Ovary (tissue), 9 donors: ENCODE measurements around the gene DRD3. TPM values are rescaled to one million over a fixed set of nuclear protein-coding genes. Genes with fewer than 3 reads are reported as not detected.

Source experiments
- DNase-seq, 5 donors: peaks; one replicate each; pipeline ENCODE4 v3.0.0-alpha.2; 2019 to 2020
- H3K27ac ChIP-seq, 2 donors: fragments of 200-600 bp; one replicate each; pipeline versions ENCODE4 v1.5.1 to v1.8.0; 2019 to 2022
- H3K27me3 ChIP-seq: fragments of 200-600 bp; one replicate; pipeline ENCODE4 v1.8.0; 2022
- H3K36me3 ChIP-seq: fragments of 200-600 bp; sonication (generic); one replicate; pipeline ENCODE4 v1.5.1; 2019
- H3K4me1 ChIP-seq: one replicate; pipeline ENCODE4 v1.8.1; 2013; ENCODE audit warnings: mild to moderate bottlenecking, moderate library complexity; ENCODE audit not compliant: insufficient read depth
- H3K4me3 ChIP-seq: fragments of 200-600 bp; sonication (generic); one replicate; pipeline ENCODE4 v1.5.1; 2017
- H3K9me3 ChIP-seq, 2 donors: fragments of 200-600 bp in 1 of 2; sonication (generic) in 1 of 2; one replicate each; pipeline versions ENCODE4 v1.5.1 to v1.8.1; 2013 to 2019; ENCODE audit warnings: mild to moderate bottlenecking in 1 of 2, moderate library complexity in 1 of 2
- EP300 ChIP-seq: sonication (generic); formaldehyde crosslinking; IDR thresholded peaks from one replicate; pipeline ENCODE4 v1.6.1; 2017; ENCODE audit warnings: antibody characterized with exemption
- POLR2A ChIP-seq: fragments of 450-650 bp; IDR thresholded peaks from one replicate; pipeline ENCODE4 v1.6.1; 2017; ENCODE audit warnings: antibody characterized with exemption, mild to moderate bottlenecking, moderate library complexity
- WGBS, 3 donors: extraction: QIAGEN DNeasy Blood & Tissue Kit in 1 of 3; methylation state at CpG; one replicate each; pipeline versions ENCODE4 v1.1.5 to v1.1.7; 2013 to 2017; 5-methylcytosine and 5-hydroxymethylcytosine counted together
- intact Hi-C, 4 donors: fragments of 100-400 bp; cut with DNase I; formaldehyde crosslinking; loops; one replicate each; pipeline versions ENCODE4 v1.11.0 to v1.15.1; 2022 to 2023
- polyA plus RNA-seq, 2 donors: library from polyadenylated mRNA; stranded (reverse); fragments of 200-250 nt in 1 of 2; fragments of 350-450 nt in 1 of 2; fragmentation: Illumina TruSeq in 1 of 2; extraction: RNeasy Lipid Tissue Mini Kit (QIAGEN cat#74804) in 1 of 2; gene quantifications; one replicate each; pipeline ENCODE4 v1.2.3, GENCODE V29; 2013 to 2014
- total RNA-seq, 7 donors: library from RNA; depleted of rRNA in 2 of 7; stranded (reverse); fragments of >200 nt in 2 of 7; fragmentation: NEBNext Ultra II Directional in 3 of 7; extraction: Animal tissue kit (Norgen Biotek cat#: 25700) in 3 of 7; gene quantifications; one replicate each; pipeline versions ENCODE4 v1.1.0 to v1.2.4, GENCODE V29; 2016 to 2023
- TF ChIP-seq, protein P1 (sequence below), 3 donors: fragments of 450-650 bp in 2 of 3; fragments of 200-600 bp in 1 of 3; IDR thresholded peaks; one replicate each; pipeline versions ENCODE4 v1.5.1 to v1.8.0; 2016 to 2022; ENCODE audit warnings: antibody characterized with exemption in 3 of 3, mild to moderate bottlenecking in 1 of 3
- donor health status: DM: no; HTN: no; CAD: no; lungs with moderate emphysema.
- donor health status: DM: no; HTN: no; CAD: no.
- donor health status: Bipolar disorder and iron deficiency.
- donor health status: DM: yes; HTN: yes; CAD: no.
- donor health status: DM: no; HTN: no; CAD: no.
- donor health status: DM: yes; HTN: yes; CAD: no.

Gene DRD3
- total and polyA plus RNA-seq, 9 donors, result not detected

DNA sequence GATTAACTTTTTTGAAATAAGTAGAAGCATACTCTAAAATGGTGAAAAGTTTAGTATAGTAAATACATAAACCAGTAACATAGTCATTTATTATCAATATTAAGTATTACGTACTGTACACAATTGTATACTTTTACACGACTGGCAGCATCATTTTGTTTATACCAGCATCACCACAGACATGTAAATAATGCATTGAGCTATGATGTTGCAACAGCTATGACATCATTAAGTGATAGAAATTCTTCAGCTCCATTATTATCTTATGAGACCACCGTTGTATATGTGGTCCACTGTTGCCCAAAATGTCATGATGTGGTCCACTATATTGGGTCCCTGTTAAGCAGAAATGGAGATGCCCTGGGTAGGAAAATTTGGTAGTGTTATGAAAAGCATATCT is 51.3 kb downstream of the DRD3 start:
- Histone ChIP-seq H3K4me1 (no peaks in the 10 kb centered on the region), H3K27me3 (no peaks in the 10 kb centered on the region), H3K9me3 (no peaks in the 10 kb centered on the region), H3K36me3 (no peaks in the 10 kb centered on the region), H3K4me3 (no peak overlapping the region), H3K27ac (no peak overlapping the region)
- WGBS, 3 donors, result 75 to 88% (median 81%) methylated on average over 3 of the region's 3 CpGs
- no peak for DNase-seq
- intact Hi-C loops, result no loop called here
- TF ChIP-seq, protein P1, sequence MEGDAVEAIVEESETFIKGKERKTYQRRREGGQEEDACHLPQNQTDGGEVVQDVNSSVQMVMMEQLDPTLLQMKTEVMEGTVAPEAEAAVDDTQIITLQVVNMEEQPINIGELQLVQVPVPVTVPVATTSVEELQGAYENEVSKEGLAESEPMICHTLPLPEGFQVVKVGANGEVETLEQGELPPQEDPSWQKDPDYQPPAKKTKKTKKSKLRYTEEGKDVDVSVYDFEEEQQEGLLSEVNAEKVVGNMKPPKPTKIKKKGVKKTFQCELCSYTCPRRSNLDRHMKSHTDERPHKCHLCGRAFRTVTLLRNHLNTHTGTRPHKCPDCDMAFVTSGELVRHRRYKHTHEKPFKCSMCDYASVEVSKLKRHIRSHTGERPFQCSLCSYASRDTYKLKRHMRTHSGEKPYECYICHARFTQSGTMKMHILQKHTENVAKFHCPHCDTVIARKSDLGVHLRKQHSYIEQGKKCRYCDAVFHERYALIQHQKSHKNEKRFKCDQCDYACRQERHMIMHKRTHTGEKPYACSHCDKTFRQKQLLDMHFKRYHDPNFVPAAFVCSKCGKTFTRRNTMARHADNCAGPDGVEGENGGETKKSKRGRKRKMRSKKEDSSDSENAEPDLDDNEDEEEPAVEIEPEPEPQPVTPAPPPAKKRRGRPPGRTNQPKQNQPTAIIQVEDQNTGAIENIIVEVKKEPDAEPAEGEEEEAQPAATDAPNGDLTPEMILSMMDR (IDR thresholded peaks at IDR 0.05), result no peak
- no peak for TF ChIP-seq POLR2A
- no peak for TF ChIP-seq EP300

DNA sequence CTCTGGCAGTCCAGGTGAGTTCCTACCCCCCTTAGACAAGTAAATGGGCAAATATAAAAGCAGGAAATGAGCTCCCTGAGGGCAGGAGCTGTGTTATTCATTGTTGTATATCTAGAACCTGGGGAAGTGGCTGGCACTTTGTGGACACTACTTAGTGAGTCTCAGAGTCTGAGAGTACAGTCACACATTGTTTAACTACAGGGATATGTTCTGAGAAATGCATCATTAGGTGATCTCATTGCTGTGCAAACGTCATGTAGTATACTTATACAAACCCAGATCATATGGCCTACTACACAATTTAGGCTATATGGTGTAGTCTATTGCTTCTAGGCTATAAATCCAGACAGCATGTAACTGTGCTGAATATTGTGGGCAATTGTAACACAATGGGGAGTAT is 52.4 kb downstream of the DRD3 start:
- 74 to 94% (median 80%) methylated on average over 1 of the region's 1 CpG for WGBS, 3 donors

DNA sequence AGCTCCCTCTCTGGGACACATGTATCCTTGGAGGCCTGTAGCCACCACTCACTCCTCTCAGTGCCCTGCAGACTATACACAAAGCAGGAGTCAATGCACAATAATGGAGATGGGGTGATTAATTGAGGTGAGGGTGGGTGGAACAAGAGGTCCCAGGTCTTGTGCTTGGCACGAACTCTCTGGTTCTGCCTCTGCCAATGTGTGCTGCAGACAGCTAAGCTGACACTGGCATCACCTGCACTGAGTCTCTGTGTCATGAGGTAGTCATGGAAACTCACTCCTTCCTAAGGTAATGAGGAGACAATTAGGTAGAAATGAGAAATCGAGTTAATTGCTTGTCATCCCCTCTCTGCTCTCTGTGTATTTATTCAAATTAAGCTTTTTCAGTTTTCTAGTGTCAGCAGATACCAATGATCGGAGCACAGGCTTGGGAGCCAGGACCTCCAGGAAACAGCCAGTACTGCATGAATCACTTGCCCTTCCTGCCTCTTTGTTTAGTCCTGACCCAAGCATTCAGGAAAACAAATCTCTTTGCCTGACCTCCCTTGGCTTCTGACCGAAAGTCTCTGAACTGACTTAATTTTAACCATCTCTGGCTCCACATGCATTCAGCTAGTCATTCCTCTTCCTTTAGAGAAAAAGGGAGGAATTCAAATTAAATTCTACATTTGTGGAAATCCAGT is 56.7 kb downstream of the DRD3 start:
- H3K4me3 ChIP-seq, result no peak overlapping the region
- peak in 1 of 5 donors; percentile 17 for DNase-seq
- 30 to 36% (median 32%) methylated on average over 4 of the region's 4 CpGs for WGBS, 3 donors

More for the DNA sequence above, 52.4 kb downstream of the DRD3 start:
- H3K36me3 ChIP-seq, result no peaks in the 10 kb centered on the region
- no peaks in the 10 kb centered on the region for H3K9me3 ChIP-seq
- H3K27ac ChIP-seq, result no peak overlapping the region
- DNase-seq, result no peak
- no peaks in the 10 kb centered on the region for H3K27me3 ChIP-seq
- no peaks in the 10 kb centered on the region for H3K4me1 ChIP-seq
- no peak overlapping the region for H3K4me3 ChIP-seq
- intact Hi-C loops, result no loop called here
- TF ChIP-seq, protein P1 (IDR thresholded peaks at IDR 0.05), result no peak
- no peak for TF ChIP-seq EP300
- TF ChIP-seq POLR2A, result no peak

DNA sequence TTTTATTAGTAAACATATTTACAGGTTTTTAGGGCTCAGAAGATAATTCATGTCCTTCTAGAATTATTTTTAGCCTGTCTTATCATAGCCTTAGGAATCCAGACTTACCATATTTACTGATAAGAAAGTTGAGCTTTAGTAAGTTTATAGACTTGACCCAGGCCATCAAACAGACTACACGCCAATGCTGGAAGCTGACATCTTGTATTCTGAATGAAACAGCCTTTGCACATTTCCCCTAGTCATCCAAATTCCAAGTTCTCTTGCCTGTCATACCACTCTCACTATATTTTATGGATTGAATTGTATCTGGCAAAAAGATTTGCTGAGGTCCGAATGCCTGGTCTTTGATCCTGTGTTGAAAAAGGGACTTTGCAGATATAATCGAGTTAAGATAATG is 58.6 kb downstream of the DRD3 start:
- 56 to 61% (median 58%) methylated on average over 3 of the region's 3 CpGs for WGBS, 3 donors
- no peak for TF ChIP-seq POLR2A
- TF ChIP-seq, protein P1 (IDR thresholded peaks at IDR 0.05), result no peak
- TF ChIP-seq EP300, result no peak
- Histone ChIP-seq H3K36me3 (no peaks in the 10 kb centered on the region), H3K9me3 (no peaks in the 10 kb centered on the region), H3K4me1 (no peaks in the 10 kb centered on the region), H3K4me3 (no peak overlapping the region), H3K27me3 (no peaks in the 10 kb centered on the region), H3K27ac (no peak overlapping the region)
- intact Hi-C loops, result no loop called here
- DNase-seq, result no peak

More for the DNA sequence above, 56.7 kb downstream of the DRD3 start:
- Histone ChIP-seq H3K36me3 (no peaks in the 10 kb centered on the region), H3K9me3 (no peaks in the 10 kb centered on the region), H3K4me1 (no peaks in the 10 kb centered on the region), H3K27me3 (no peaks in the 10 kb centered on the region), H3K27ac (no peak overlapping the region)
- intact Hi-C loops, result no loop called here
- TF ChIP-seq POLR2A (no peak), EP300 (no peak)
- TF ChIP-seq, protein P1 (IDR thresholded peaks at IDR 0.05), result no peak
